ENCODE measurements around the gene PTPRA. TPM values are rescaled to one million over a fixed set of nuclear protein-coding genes. Genes with fewer than 3 reads are reported as not detected.

PTPRA gene
- total and polyA plus RNA-seq, 4 donors, result 113 to 182 (median 166) TPM

GRCh38 chr20:2837221-2837960 is 35.9 kb upstream of the PTPRA start:
- Histone ChIP-seq H3K27ac (ENCODE audit: low read depth, low read length) (no peak overlapping the region), H3K4me1 (ENCODE audit: control insufficient read depth, insufficient read depth, low read length) (peaks cover 16% of the 10 kb centered on the region), H3K27me3 (ENCODE audit: control insufficient read depth, insufficient read depth, low read length) (no peaks in the 10 kb centered on the region), H3K4me3 (ENCODE audit: low read depth, low read length) (no peak overlapping the region), H3K9me3 (ENCODE audit: control insufficient read depth, insufficient read depth, low read length) (no peaks in the 10 kb centered on the region), H3K36me3 (ENCODE audit: control insufficient read depth, insufficient read depth, low read length) (peaks cover 23% of the 10 kb centered on the region)
- WGBS (ENCODE audit: insufficient coverage), result 77% methylated on average over 4 of the region's 6 CpGs
- no peak for DNase-seq (ENCODE audit: low read depth in 4 of 6, low spot score in 6 of 6)

GRCh38 chr20:2838170-2838797 is 35.0 kb upstream of the PTPRA start:
- H3K36me3 ChIP-seq (ENCODE audit: control insufficient read depth, insufficient read depth, low read length), result peaks cover 23% of the 10 kb centered on the region
- DNase-seq (ENCODE audit: low read depth in 4 of 6, low spot score in 6 of 6), result no peak
- peaks cover 16% of the 10 kb centered on the region for H3K4me1 ChIP-seq (ENCODE audit: control insufficient read depth, insufficient read depth, low read length)
- H3K27ac ChIP-seq (ENCODE audit: low read depth, low read length), result no peak overlapping the region
- no peaks in the 10 kb centered on the region for H3K27me3 ChIP-seq (ENCODE audit: control insufficient read depth, insufficient read depth, low read length)
- no peaks in the 10 kb centered on the region for H3K9me3 ChIP-seq (ENCODE audit: control insufficient read depth, insufficient read depth, low read length)
- 99% methylated on average over 19 of the region's 19 CpGs for WGBS (ENCODE audit: insufficient coverage)
- H3K4me3 ChIP-seq (ENCODE audit: low read depth, low read length), result no peak overlapping the region

- Histone ChIP-seq H3K27ac (ENCODE audit: low read depth, low read length) (no peak overlapping the region), H3K4me1 (ENCODE audit: control insufficient read depth, insufficient read depth, low read length) (peaks cover 16% of the 10 kb centered on the region), H3K4me3 (ENCODE audit: low read depth, low read length) (no peak overlapping the region), H3K27me3 (ENCODE audit: control insufficient read depth, insufficient read depth, low read length) (no peaks in the 10 kb centered on the region), H3K36me3 (ENCODE audit: control insufficient read depth, insufficient read depth, low read length) (peaks cover 23% of the 10 kb centered on the region), H3K9me3 (ENCODE audit: control insufficient read depth, insufficient read depth, low read length) (no peaks in the 10 kb centered on the region)
- no peak for DNase-seq (ENCODE audit: low read depth in 4 of 6, low spot score in 6 of 6)
- WGBS (ENCODE audit: insufficient coverage), result 90% methylated on average over 14 of the region's 15 CpGs
Measured at GRCh38 chr20:2838847-2839671, 34.2 kb upstream of the PTPRA start.

- Histone ChIP-seq H3K9me3 (ENCODE audit: control insufficient read depth, insufficient read depth, low read length) (no peaks in the 10 kb centered on the region), H3K4me3 (ENCODE audit: low read depth, low read length) (peak overlapping the region; percentile 83), H3K27me3 (ENCODE audit: control insufficient read depth, insufficient read depth, low read length) (no peaks in the 10 kb centered on the region), H3K4me1 (ENCODE audit: control insufficient read depth, insufficient read depth, low read length) (peaks cover 16% of the 10 kb centered on the region), H3K36me3 (ENCODE audit: control insufficient read depth, insufficient read depth, low read length) (peaks cover 23% of the 10 kb centered on the region), H3K27ac (ENCODE audit: low read depth, low read length) (no peak overlapping the region)
- 80% methylated on average over 21 of the region's 21 CpGs for WGBS (ENCODE audit: insufficient coverage)
- DNase-seq (ENCODE audit: low read depth in 4 of 6, low spot score in 6 of 6), result peak in 1 of 6 donors; percentile 11
Measured at GRCh38 chr20:2839732-2840137, 33.5 kb upstream of the PTPRA start.

- H3K27me3 ChIP-seq (ENCODE audit: control insufficient read depth, insufficient read depth, low read length), result no peaks in the 10 kb centered on the region
- peak within 1 kb of the TSS; percentile 76 for H3K27ac ChIP-seq (ENCODE audit: low read depth, low read length)
- H3K4me1 ChIP-seq (ENCODE audit: control insufficient read depth, insufficient read depth, low read length), result peaks cover 16% of the 10 kb centered on the region
- H3K36me3 ChIP-seq (ENCODE audit: control insufficient read depth, insufficient read depth, low read length), result peaks cover 22% of the 10 kb centered on the region
- peak within 1 kb of the TSS; percentile 83 for H3K4me3 ChIP-seq (ENCODE audit: low read depth, low read length)
- DNase-seq (ENCODE audit: low read depth in 4 of 6, low spot score in 6 of 6), result peak; percentile 69 to 96 (median 78)
- no peaks in the 10 kb centered on the region for H3K9me3 ChIP-seq (ENCODE audit: control insufficient read depth, insufficient read depth, low read length)
- 3% methylated on average over 98 of the region's 98 CpGs for WGBS (ENCODE audit: insufficient coverage)
Measured at GRCh38 chr20:2840138-2840966, 32.9 kb upstream of the PTPRA start, which contains the start of the genes PCED1A and VPS16. Gene PCED1A, minus strand, starts transcription at chr20:2840655. Its CDS starts 743 bp downstream, at chr20:2839912. Gene VPS16, plus strand, starts transcription at chr20:2840745. Its CDS starts 30 bp downstream, at chr20:2840775.

- peak overlapping the region; percentile 76 for H3K27ac ChIP-seq (ENCODE audit: low read depth, low read length)
- DNase-seq (ENCODE audit: low read depth in 4 of 6, low spot score in 6 of 6), result peak in 4 of 6 donors; percentile 22 to 72 (median 46)
- H3K4me3 ChIP-seq (ENCODE audit: low read depth, low read length), result peak overlapping the region; percentile 83
- peaks cover 18% of the 10 kb centered on the region for H3K36me3 ChIP-seq (ENCODE audit: control insufficient read depth, insufficient read depth, low read length)
- H3K4me1 ChIP-seq (ENCODE audit: control insufficient read depth, insufficient read depth, low read length), result peaks cover 16% of the 10 kb centered on the region
- no peaks in the 10 kb centered on the region for H3K9me3 ChIP-seq (ENCODE audit: control insufficient read depth, insufficient read depth, low read length)
- H3K27me3 ChIP-seq (ENCODE audit: control insufficient read depth, insufficient read depth, low read length), result no peaks in the 10 kb centered on the region
- 4% methylated on average over 33 of the region's 33 CpGs for WGBS (ENCODE audit: insufficient coverage)
Measured at GRCh38 chr20:2840967-2841531, 32.2 kb upstream of the PTPRA start.

GRCh38 chr20:2845607-2846006 is 27.7 kb upstream of the PTPRA start:
- no peak for DNase-seq (ENCODE audit: low read depth in 4 of 6, low spot score in 6 of 6)
- H3K27me3 ChIP-seq (ENCODE audit: control insufficient read depth, insufficient read depth, low read length), result no peaks in the 10 kb centered on the region
- no peak overlapping the region for H3K27ac ChIP-seq (ENCODE audit: low read depth, low read length)
- peaks cover 2% of the 10 kb centered on the region for H3K36me3 ChIP-seq (ENCODE audit: control insufficient read depth, insufficient read depth, low read length)
- no peak overlapping the region for H3K4me3 ChIP-seq (ENCODE audit: low read depth, low read length)
- no peaks in the 10 kb centered on the region for H3K9me3 ChIP-seq (ENCODE audit: control insufficient read depth, insufficient read depth, low read length)
- peaks cover 4% of the 10 kb centered on the region for H3K4me1 ChIP-seq (ENCODE audit: control insufficient read depth, insufficient read depth, low read length)
- WGBS (ENCODE audit: insufficient coverage), result no CpG with 5 or more reads among the region's 2 CpGs

GRCh38 chr20:2846698-2847097 is 26.6 kb upstream of the PTPRA start:
- H3K4me3 ChIP-seq (ENCODE audit: low read depth, low read length), result no peak overlapping the region
- H3K9me3 ChIP-seq (ENCODE audit: control insufficient read depth, insufficient read depth, low read length), result no peaks in the 10 kb centered on the region
- no peaks in the 10 kb centered on the region for H3K27me3 ChIP-seq (ENCODE audit: control insufficient read depth, insufficient read depth, low read length)
- no peak for DNase-seq (ENCODE audit: low read depth in 4 of 6, low spot score in 6 of 6)
- H3K4me1 ChIP-seq (ENCODE audit: control insufficient read depth, insufficient read depth, low read length), result peaks cover 2% of the 10 kb centered on the region
- no peak overlapping the region for H3K27ac ChIP-seq (ENCODE audit: low read depth, low read length)
- peaks cover 2% of the 10 kb centered on the region for H3K36me3 ChIP-seq (ENCODE audit: control insufficient read depth, insufficient read depth, low read length)
- WGBS (ENCODE audit: insufficient coverage), result 86% methylated on average over 5 of the region's 5 CpGs
